ENCODE measurements around the gene KLHL5.

Gene KLHL5

GRCh38 chr4:39044956-39045826 lies 16.8 kb upstream of the KLHL5 start:
- no peaks in the 10 kb centered on the region for H3K9me3 ChIP-seq (ENCODE audit: control insufficient read depth in 1 of 2, low read length in 2 of 2)
- H3K4me1 ChIP-seq (ENCODE audit: control insufficient read depth in 1 of 2, insufficient read depth in 2 of 2, low read length in 2 of 2) = peaks cover 14 to 30% of the 10 kb centered on the region in 2 donors
- H3K27ac ChIP-seq (ENCODE audit: low read length) = peak overlapping the region; percentile 86
- H3K36me3 ChIP-seq (ENCODE audit: control insufficient read depth in 1 of 2, insufficient read depth in 2 of 2, low read length in 2 of 2) = no peaks in the 10 kb centered on the region
- peak overlapping the region; percentile 75 to 79 for H3K4me3 ChIP-seq (ENCODE audit: low read depth in 1 of 2, low read length in 2 of 2)
- no peaks in the 10 kb centered on the region for H3K27me3 ChIP-seq (ENCODE audit: low read depth, low read length)

GRCh38 chr4:39045827-39046221 lies 16.2 kb upstream of the KLHL5 start:
- H3K4me1 ChIP-seq (ENCODE audit: control insufficient read depth in 1 of 2, insufficient read depth in 2 of 2, low read length in 2 of 2) = peaks cover 14 to 30% of the 10 kb centered on the region in 2 donors
- no peaks in the 10 kb centered on the region for H3K27me3 ChIP-seq (ENCODE audit: low read depth, low read length)
- H3K9me3 ChIP-seq (ENCODE audit: control insufficient read depth in 1 of 2, low read length in 2 of 2) = no peaks in the 10 kb centered on the region
- H3K27ac ChIP-seq (ENCODE audit: low read length) = peak overlapping the region; percentile 86
- H3K4me3 ChIP-seq (ENCODE audit: low read depth in 1 of 2, low read length in 2 of 2) = peak overlapping the region; percentile 75 to 79
- H3K36me3 ChIP-seq (ENCODE audit: control insufficient read depth in 1 of 2, insufficient read depth in 2 of 2, low read length in 2 of 2) = no peaks in the 10 kb centered on the region

- H3K27me3 ChIP-seq (ENCODE audit: low read depth, low read length) = no peaks in the 10 kb centered on the region
- H3K4me3 ChIP-seq (ENCODE audit: low read depth in 1 of 2, low read length in 2 of 2) = peak overlapping the region; percentile 75 to 79
- peak overlapping the region; percentile 86 for H3K27ac ChIP-seq (ENCODE audit: low read length)
- H3K36me3 ChIP-seq (ENCODE audit: control insufficient read depth in 1 of 2, insufficient read depth in 2 of 2, low read length in 2 of 2) = no peaks in the 10 kb centered on the region
- peaks cover 14 to 30% of the 10 kb centered on the region in 2 donors for H3K4me1 ChIP-seq (ENCODE audit: control insufficient read depth in 1 of 2, insufficient read depth in 2 of 2, low read length in 2 of 2)
- H3K9me3 ChIP-seq (ENCODE audit: control insufficient read depth in 1 of 2, low read length in 2 of 2) = no peaks in the 10 kb centered on the region
These were observed 15.8 kb upstream of the KLHL5 start for GRCh38 chr4:39046249-39046648.

- Histone ChIP-seq H3K27ac (ENCODE audit: low read length) (no peak overlapping the region), H3K4me3 (ENCODE audit: low read depth in 1 of 2, low read length in 2 of 2) (no peak overlapping the region), H3K36me3 (ENCODE audit: control insufficient read depth in 1 of 2, insufficient read depth in 2 of 2, low read length in 2 of 2) (no peaks in the 10 kb centered on the region), H3K4me1 (ENCODE audit: control insufficient read depth in 1 of 2, insufficient read depth in 2 of 2, low read length in 2 of 2) (peaks cover 14 to 30% of the 10 kb centered on the region in 2 donors), H3K27me3 (ENCODE audit: low read depth, low read length) (no peaks in the 10 kb centered on the region), H3K9me3 (ENCODE audit: control insufficient read depth in 1 of 2, low read length in 2 of 2) (no peaks in the 10 kb centered on the region)
These were observed 14.4 kb upstream of the KLHL5 start for GRCh38 chr4:39047681-39048080.

GRCh38 chr4:39048311-39048710 lies 13.7 kb upstream of the KLHL5 start:
- no peaks in the 10 kb centered on the region for H3K9me3 ChIP-seq (ENCODE audit: control insufficient read depth in 1 of 2, low read length in 2 of 2)
- no peaks in the 10 kb centered on the region for H3K36me3 ChIP-seq (ENCODE audit: control insufficient read depth in 1 of 2, insufficient read depth in 2 of 2, low read length in 2 of 2)
- H3K4me1 ChIP-seq (ENCODE audit: control insufficient read depth in 1 of 2, insufficient read depth in 2 of 2, low read length in 2 of 2) = peaks cover 14 to 31% of the 10 kb centered on the region in 2 donors
- no peak overlapping the region for H3K27ac ChIP-seq (ENCODE audit: low read length)
- no peak overlapping the region for H3K4me3 ChIP-seq (ENCODE audit: low read depth in 1 of 2, low read length in 2 of 2)
- no peaks in the 10 kb centered on the region for H3K27me3 ChIP-seq (ENCODE audit: low read depth, low read length)

- Histone ChIP-seq H3K9me3 (ENCODE audit: control insufficient read depth in 1 of 2, low read length in 2 of 2) (no peaks in the 10 kb centered on the region), H3K4me1 (ENCODE audit: control insufficient read depth in 1 of 2, insufficient read depth in 2 of 2, low read length in 2 of 2) (peaks cover 6 to 28% of the 10 kb centered on the region in 2 donors), H3K27me3 (ENCODE audit: low read depth, low read length) (no peaks in the 10 kb centered on the region), H3K27ac (ENCODE audit: low read length) (no peak overlapping the region), H3K4me3 (ENCODE audit: low read depth in 1 of 2, low read length in 2 of 2) (no peak overlapping the region), H3K36me3 (ENCODE audit: control insufficient read depth in 1 of 2, insufficient read depth in 2 of 2, low read length in 2 of 2) (no peaks in the 10 kb centered on the region)
These were observed 11.4 kb upstream of the KLHL5 start for GRCh38 chr4:39050590-39050989.

GRCh38 chr4:39051492-39051891 lies 10.5 kb upstream of the KLHL5 start:
- H3K4me1 ChIP-seq (ENCODE audit: control insufficient read depth in 1 of 2, insufficient read depth in 2 of 2, low read length in 2 of 2) = peaks cover 6 to 21% of the 10 kb centered on the region in 2 donors
- H3K9me3 ChIP-seq (ENCODE audit: control insufficient read depth in 1 of 2, low read length in 2 of 2) = no peaks in the 10 kb centered on the region
- H3K27ac ChIP-seq (ENCODE audit: low read length) = no peak overlapping the region
- no peak overlapping the region for H3K4me3 ChIP-seq (ENCODE audit: low read depth in 1 of 2, low read length in 2 of 2)
- H3K27me3 ChIP-seq (ENCODE audit: low read depth, low read length) = no peaks in the 10 kb centered on the region
- no peaks in the 10 kb centered on the region for H3K36me3 ChIP-seq (ENCODE audit: control insufficient read depth in 1 of 2, insufficient read depth in 2 of 2, low read length in 2 of 2)

- Histone ChIP-seq H3K27me3 (ENCODE audit: low read depth, low read length) (no peaks in the 10 kb centered on the region), H3K36me3 (ENCODE audit: control insufficient read depth in 1 of 2, insufficient read depth in 2 of 2, low read length in 2 of 2) (no peaks in the 10 kb centered on the region), H3K4me1 (ENCODE audit: control insufficient read depth in 1 of 2, insufficient read depth in 2 of 2, low read length in 2 of 2) (peaks cover 0 to 6% of the 10 kb centered on the region in 2 donors), H3K9me3 (ENCODE audit: control insufficient read depth in 1 of 2, low read length in 2 of 2) (no peaks in the 10 kb centered on the region), H3K27ac (ENCODE audit: low read length) (no peak overlapping the region), H3K4me3 (ENCODE audit: low read depth in 1 of 2, low read length in 2 of 2) (no peak overlapping the region)
These were observed 8.0 kb upstream of the KLHL5 start for GRCh38 chr4:39053983-39054382.

- H3K4me3 ChIP-seq (ENCODE audit: low read depth in 1 of 2, low read length in 2 of 2) = no peak overlapping the region
- peaks cover 0 to 6% of the 10 kb centered on the region in 2 donors for H3K4me1 ChIP-seq (ENCODE audit: control insufficient read depth in 1 of 2, insufficient read depth in 2 of 2, low read length in 2 of 2)
- no peaks in the 10 kb centered on the region for H3K36me3 ChIP-seq (ENCODE audit: control insufficient read depth in 1 of 2, insufficient read depth in 2 of 2, low read length in 2 of 2)
- H3K27ac ChIP-seq (ENCODE audit: low read length) = no peak overlapping the region
- no peaks in the 10 kb centered on the region for H3K27me3 ChIP-seq (ENCODE audit: low read depth, low read length)
- H3K9me3 ChIP-seq (ENCODE audit: control insufficient read depth in 1 of 2, low read length in 2 of 2) = no peaks in the 10 kb centered on the region
These were observed 7.5 kb upstream of the KLHL5 start for GRCh38 chr4:39054497-39054896.

GRCh38 chr4:39056023-39056422 lies 6.0 kb upstream of the KLHL5 start:
- Histone ChIP-seq H3K27ac (ENCODE audit: low read length) (no peak overlapping the region), H3K36me3 (ENCODE audit: control insufficient read depth in 1 of 2, insufficient read depth in 2 of 2, low read length in 2 of 2) (no peaks in the 10 kb centered on the region), H3K27me3 (ENCODE audit: low read depth, low read length) (no peaks in the 10 kb centered on the region), H3K4me3 (ENCODE audit: low read depth in 1 of 2, low read length in 2 of 2) (no peak overlapping the region), H3K9me3 (ENCODE audit: control insufficient read depth in 1 of 2, low read length in 2 of 2) (no peaks in the 10 kb centered on the region), H3K4me1 (ENCODE audit: control insufficient read depth in 1 of 2, insufficient read depth in 2 of 2, low read length in 2 of 2) (peaks cover 0 to 13% of the 10 kb centered on the region in 2 donors)

- Histone ChIP-seq H3K27ac (ENCODE audit: low read length) (no peak overlapping the region), H3K9me3 (ENCODE audit: control insufficient read depth in 1 of 2, low read length in 2 of 2) (no peaks in the 10 kb centered on the region), H3K27me3 (ENCODE audit: low read depth, low read length) (no peaks in the 10 kb centered on the region), H3K4me3 (ENCODE audit: low read depth in 1 of 2, low read length in 2 of 2) (no peak overlapping the region), H3K36me3 (ENCODE audit: control insufficient read depth in 1 of 2, insufficient read depth in 2 of 2, low read length in 2 of 2) (no peaks in the 10 kb centered on the region), H3K4me1 (ENCODE audit: control insufficient read depth in 1 of 2, insufficient read depth in 2 of 2, low read length in 2 of 2) (peaks cover 0 to 28% of the 10 kb centered on the region in 2 donors)
These were observed 575 bp upstream of the KLHL5 start for GRCh38 chr4:39061457-39061856.

- Histone ChIP-seq H3K9me3 (ENCODE audit: control insufficient read depth in 1 of 2, low read length in 2 of 2) (no peaks in the 10 kb centered on the region), H3K4me1 (ENCODE audit: control insufficient read depth in 1 of 2, insufficient read depth in 2 of 2, low read length in 2 of 2) (peaks cover 0 to 28% of the 10 kb centered on the region in 2 donors), H3K4me3 (ENCODE audit: low read depth in 1 of 2, low read length in 2 of 2) (no peak overlapping the region), H3K27me3 (ENCODE audit: low read depth, low read length) (no peaks in the 10 kb centered on the region), H3K36me3 (ENCODE audit: control insufficient read depth in 1 of 2, insufficient read depth in 2 of 2, low read length in 2 of 2) (no peaks in the 10 kb centered on the region), H3K27ac (ENCODE audit: low read length) (no peak overlapping the region)
These were observed 702 bp downstream of the KLHL5 start for GRCh38 chr4:39062770-39063097.

All from muscle layer of duodenum (tissue), 2 donors.